ENCODE results near the gene CETP.
"Not testable (repeated sequence)": the region's sequence is repeated elsewhere in the genome, so short reads cannot be mapped to it uniquely, and the experiment has no call there.

CETP gene

DNA sequence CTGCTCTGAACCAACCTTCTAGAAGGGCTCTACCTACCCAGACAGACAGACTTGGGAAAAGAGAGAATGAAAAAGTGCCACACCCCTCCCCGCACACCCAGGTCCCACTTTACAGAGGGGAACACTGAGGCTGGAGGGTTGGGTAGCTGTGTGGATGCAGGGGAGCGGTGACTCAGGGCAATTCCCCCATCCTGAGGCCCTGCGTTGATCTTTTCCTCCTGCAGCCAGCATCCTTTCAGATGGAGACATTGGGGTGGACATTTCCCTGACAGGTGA is 10.0 kb downstream of the CETP start:
- Histone ChIP-seq H3K4me1 (no peaks in the 10 kb centered on the region), H3K27ac (no peak overlapping the region), H3K27me3 (no peaks in the 10 kb centered on the region), H3K4me3 (no peak overlapping the region), H3K36me3 (no peaks in the 10 kb centered on the region), H3K9me3 (no peaks in the 10 kb centered on the region)
- TF ChIP-seq, protein P1, sequence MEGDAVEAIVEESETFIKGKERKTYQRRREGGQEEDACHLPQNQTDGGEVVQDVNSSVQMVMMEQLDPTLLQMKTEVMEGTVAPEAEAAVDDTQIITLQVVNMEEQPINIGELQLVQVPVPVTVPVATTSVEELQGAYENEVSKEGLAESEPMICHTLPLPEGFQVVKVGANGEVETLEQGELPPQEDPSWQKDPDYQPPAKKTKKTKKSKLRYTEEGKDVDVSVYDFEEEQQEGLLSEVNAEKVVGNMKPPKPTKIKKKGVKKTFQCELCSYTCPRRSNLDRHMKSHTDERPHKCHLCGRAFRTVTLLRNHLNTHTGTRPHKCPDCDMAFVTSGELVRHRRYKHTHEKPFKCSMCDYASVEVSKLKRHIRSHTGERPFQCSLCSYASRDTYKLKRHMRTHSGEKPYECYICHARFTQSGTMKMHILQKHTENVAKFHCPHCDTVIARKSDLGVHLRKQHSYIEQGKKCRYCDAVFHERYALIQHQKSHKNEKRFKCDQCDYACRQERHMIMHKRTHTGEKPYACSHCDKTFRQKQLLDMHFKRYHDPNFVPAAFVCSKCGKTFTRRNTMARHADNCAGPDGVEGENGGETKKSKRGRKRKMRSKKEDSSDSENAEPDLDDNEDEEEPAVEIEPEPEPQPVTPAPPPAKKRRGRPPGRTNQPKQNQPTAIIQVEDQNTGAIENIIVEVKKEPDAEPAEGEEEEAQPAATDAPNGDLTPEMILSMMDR (IDR thresholded peaks at IDR 0.05) = no peak
- intact Hi-C loops (cut with DNase I; ENCODE audit: low total_unique reads) = no loop called here
- DNase-seq = no peak

GRCh38 chr16:56972403-56973293 is 10.9 kb downstream of the CETP start:
- Histone ChIP-seq H3K9me3 (no peaks in the 10 kb centered on the region), H3K4me3 (no peak overlapping the region), H3K36me3 (no peaks in the 10 kb centered on the region), H3K27ac (no peak overlapping the region), H3K27me3 (no peaks in the 10 kb centered on the region), H3K4me1 (no peaks in the 10 kb centered on the region)
- TF ChIP-seq, protein P1 (IDR thresholded peaks at IDR 0.05) = no peak
- intact Hi-C loops (cut with DNase I; ENCODE audit: low total_unique reads) = no loop called here
- no peak for DNase-seq

DNA sequence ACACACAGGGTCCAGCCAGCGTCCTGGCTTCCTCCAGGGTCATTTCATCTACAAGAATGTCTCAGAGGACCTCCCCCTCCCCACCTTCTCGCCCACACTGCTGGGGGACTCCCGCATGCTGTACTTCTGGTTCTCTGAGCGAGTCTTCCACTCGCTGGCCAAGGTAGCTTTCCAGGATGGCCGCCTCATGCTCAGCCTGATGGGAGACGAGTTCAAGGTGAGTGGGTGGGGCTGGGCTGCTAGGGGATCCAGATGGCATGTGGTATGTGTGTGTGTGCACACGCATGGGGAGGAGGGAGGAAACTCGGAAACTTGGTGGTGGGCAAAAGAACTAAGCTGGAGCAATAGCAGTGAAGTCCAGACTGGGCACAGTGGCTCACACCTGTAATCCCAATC is 11.5 kb downstream of the CETP start:
- no peaks in the 10 kb centered on the region for H3K36me3 ChIP-seq
- TF ChIP-seq, protein P1 (IDR thresholded peaks at IDR 0.05) = no peak
- DNase-seq = no peak
- no peak overlapping the region for H3K27ac ChIP-seq
- no peaks in the 10 kb centered on the region for H3K9me3 ChIP-seq
- no peaks in the 10 kb centered on the region for H3K27me3 ChIP-seq
- intact Hi-C loops (cut with DNase I; ENCODE audit: low total_unique reads) = no loop called here
- H3K4me3 ChIP-seq = no peak overlapping the region
- no peaks in the 10 kb centered on the region for H3K4me1 ChIP-seq

DNA sequence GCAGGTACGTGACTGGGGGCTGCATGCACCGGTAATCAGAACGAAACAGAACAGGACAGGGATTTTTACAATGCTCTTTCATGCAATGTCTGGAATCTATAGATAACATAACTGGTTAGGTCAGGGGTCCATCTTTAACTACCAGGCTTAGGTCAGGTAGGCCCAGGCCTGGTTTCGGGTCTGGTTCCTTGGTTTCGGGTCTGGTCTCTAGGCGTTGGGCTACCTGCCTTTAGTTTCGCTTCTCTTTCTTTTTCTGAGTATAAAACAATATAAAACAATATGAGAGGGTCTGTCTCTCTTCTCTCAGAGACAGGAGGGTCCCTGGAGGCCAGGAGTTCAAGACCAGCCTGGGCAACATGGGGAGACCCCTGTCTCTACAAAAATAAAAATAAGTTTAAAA is 12.1 kb downstream of the CETP start:
- DNase-seq; H3K4me3 ChIP-seq; H3K27me3 ChIP-seq; H3K4me1 ChIP-seq; H3K9me3 ChIP-seq; H3K27ac ChIP-seq; H3K36me3 ChIP-seq; intact Hi-C loops (cut with DNase I; ENCODE audit: low total_unique reads): not testable (repeated sequence)

GRCh38 chr16:56974549-56975300 is 13.0 kb downstream of the CETP start:
- no peaks in the 10 kb centered on the region for H3K36me3 ChIP-seq
- no peak overlapping the region for H3K4me3 ChIP-seq
- no peak for DNase-seq
- no peaks in the 10 kb centered on the region for H3K27me3 ChIP-seq
- no peak overlapping the region for H3K27ac ChIP-seq
- intact Hi-C loops (cut with DNase I; ENCODE audit: low total_unique reads) = loop anchor here (5.0 kb wide), 1 partner anchor 1618 kb away; no protein-coding TSS in a partner anchor
- TF ChIP-seq, protein P1 (IDR thresholded peaks at IDR 0.05) = no peak
- no peaks in the 10 kb centered on the region for H3K4me1 ChIP-seq
- H3K9me3 ChIP-seq = no peaks in the 10 kb centered on the region

- no peak for DNase-seq
- H3K27ac ChIP-seq = no peak overlapping the region
- no peaks in the 10 kb centered on the region for H3K27me3 ChIP-seq
Observed at GRCh38 chr16:56975714-56976113, 14.0 kb downstream of the CETP start.

More at GRCh38 chr16:56975714-56976113, 14.0 kb downstream of the CETP start:
- H3K4me1 ChIP-seq = peaks cover 0 to 2% (median 0%) of the 10 kb centered on the region in 4 donors
- H3K36me3 ChIP-seq = no peaks in the 10 kb centered on the region
- intact Hi-C loops (cut with DNase I; ENCODE audit: low total_unique reads) = loop anchor here (5.0 kb wide), 1 partner anchor 1617 kb away; no protein-coding TSS in a partner anchor
- no peak overlapping the region for H3K4me3 ChIP-seq
- no peaks in the 10 kb centered on the region for H3K9me3 ChIP-seq
- TF ChIP-seq, protein P1 (IDR thresholded peaks at IDR 0.05) = no peak
